PFSK-1 (cell line): ENCODE measurements around the gene OR6S1.

Source experiments
- FOXP2 ChIP-seq: optimal IDR thresholded peaks from 2 replicates; pipeline ENCODE3; 2011; ENCODE audit warnings: borderline replicate concordance, control low read depth, inconsistent platforms; ENCODE audit not compliant: insufficient read depth; ENCODE audit errors: extremely low read length, extremely low read depth
- POLR2AphosphoS5 ChIP-seq: IDR thresholded peaks from 2 replicates; pipeline ENCODE4 v1.6.1; 2012; ENCODE audit warnings: low read depth, mild to moderate bottlenecking, control low read depth, low read length, moderate library complexity
- REST ChIP-seq, 2 experiments: IDR thresholded peaks; 2 replicates each; pipeline versions ENCODE4 v1.6.1 to v1.8.0; 2011 to 2012; ENCODE audit warnings: low read depth in 2 of 2, low read length in 2 of 2, control low read depth in 1 of 2, inconsistent platforms in 1 of 2, mild to moderate bottlenecking in 1 of 2, moderate library complexity in 1 of 2; ENCODE audit not compliant: insufficient read depth in 1 of 2
- SIN3A ChIP-seq: IDR thresholded peaks from 2 replicates; pipeline ENCODE4 v1.6.1; 2012; ENCODE audit warnings: mild to moderate bottlenecking, low read length, moderate library complexity, borderline replicate concordance; ENCODE audit not compliant: insufficient read depth
- TAF1 ChIP-seq: IDR thresholded peaks from 2 replicates; pipeline ENCODE4 v1.6.1; 2012; ENCODE audit warnings: low read length, control low read depth, borderline replicate concordance; ENCODE audit not compliant: insufficient read depth

The OR6S1 gene

GRCh38 chr14:20601522-20601921 is 40.0 kb downstream of the OR6S1 start:
- TF ChIP-seq TAF1 (no peak), REST (IDR thresholded peaks at IDR 0.05; ENCODE audit: insufficient read depth in 1 of 2, low read depth in 2 of 2, low read length in 2 of 2) (no peak), FOXP2 (no peak), SIN3A (no peak), POLR2AphosphoS5 (no peak)

- no peak for TF ChIP-seq TAF1
- no peak for TF ChIP-seq REST (IDR thresholded peaks at IDR 0.05; ENCODE audit: insufficient read depth in 1 of 2, low read depth in 2 of 2, low read length in 2 of 2)
- no peak for TF ChIP-seq FOXP2
- no peak for TF ChIP-seq POLR2AphosphoS5
- no peak for TF ChIP-seq SIN3A
Measured at GRCh38 chr14:20597108-20597507, 44.4 kb downstream of the OR6S1 start.

- TF ChIP-seq SIN3A = no peak
- TF ChIP-seq TAF1 = no peak
- TF ChIP-seq FOXP2 = no peak
- TF ChIP-seq REST (IDR thresholded peaks at IDR 0.05; ENCODE audit: insufficient read depth in 1 of 2, low read depth in 2 of 2, low read length in 2 of 2) = no peak
- TF ChIP-seq POLR2AphosphoS5 = no peak
Measured at GRCh38 chr14:20592574-20592973, 48.9 kb downstream of the OR6S1 start.

- TF ChIP-seq SIN3A = no peak
- no peak for TF ChIP-seq POLR2AphosphoS5
- no peak for TF ChIP-seq TAF1
- TF ChIP-seq REST (IDR thresholded peaks at IDR 0.05; ENCODE audit: insufficient read depth in 1 of 2, low read depth in 2 of 2, low read length in 2 of 2) = no peak
- TF ChIP-seq FOXP2 = no peak
Measured at GRCh38 chr14:20591235-20591634, 50.3 kb downstream of the OR6S1 start, which contains the start of gene RNASE12. Gene RNASE12, minus strand, starts transcription at chr14:20591376. Its CDS starts 653 bp downstream, at chr14:20590723.
